Fibroblast of skin of right biceps (primary cell): Measurements from ENCODE around the gene PCDHGC3.

Source experiments
- DNase-seq: peaks from one replicate; pipeline ENCODE4 v3.0.0-alpha.2; 2013

The PCDHGC3 gene

GRCh38 chr5:141508798-141509611, 33.2 kb downstream of the PCDHGC3 start:
- peak; percentile 98 for DNase-seq

- DNase-seq: no peak
These were observed 34.4 kb downstream of the PCDHGC3 start for GRCh38 chr5:141510160-141510559.

DNA sequence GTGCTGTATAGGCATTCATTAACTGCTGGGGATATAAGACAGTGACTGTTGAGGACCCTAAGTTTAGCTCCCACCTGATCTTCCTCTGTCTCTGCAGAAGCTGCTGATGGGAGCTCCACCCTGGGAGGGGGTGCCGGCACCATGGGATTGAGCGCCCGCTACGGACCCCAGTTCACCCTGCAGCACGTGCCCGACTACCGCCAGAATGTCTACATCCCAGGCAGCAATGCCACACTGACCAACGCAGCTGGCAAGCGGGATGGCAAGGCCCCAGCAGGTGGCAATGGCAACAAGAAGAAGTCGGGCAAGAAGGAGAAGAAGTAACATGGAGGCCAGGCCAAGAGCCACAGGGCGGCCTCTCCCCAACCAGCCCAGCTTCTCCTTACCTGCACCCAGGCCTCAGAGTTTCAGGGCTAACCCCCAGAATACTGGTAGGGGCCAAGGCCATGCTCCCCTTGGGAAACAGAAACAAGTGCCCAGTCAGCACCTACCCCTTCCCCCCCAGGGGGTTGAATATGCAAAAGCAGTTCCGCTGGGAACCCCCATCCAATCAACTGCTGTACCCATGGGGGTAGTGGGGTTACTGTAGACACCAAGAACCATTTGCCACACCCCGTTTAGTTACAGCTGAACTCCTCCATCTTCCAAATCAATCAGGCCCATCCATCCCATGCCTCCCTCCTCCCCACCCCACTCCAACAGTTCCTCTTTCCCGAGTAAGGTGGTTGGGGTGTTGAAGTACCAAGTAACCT, 35.3 kb downstream of the PCDHGC3 start:
- DNase-seq: no peak

- DNase-seq: no peak
These were observed 36.1 kb downstream of the PCDHGC3 start for GRCh38 chr5:141511771-141512325.

DNA sequence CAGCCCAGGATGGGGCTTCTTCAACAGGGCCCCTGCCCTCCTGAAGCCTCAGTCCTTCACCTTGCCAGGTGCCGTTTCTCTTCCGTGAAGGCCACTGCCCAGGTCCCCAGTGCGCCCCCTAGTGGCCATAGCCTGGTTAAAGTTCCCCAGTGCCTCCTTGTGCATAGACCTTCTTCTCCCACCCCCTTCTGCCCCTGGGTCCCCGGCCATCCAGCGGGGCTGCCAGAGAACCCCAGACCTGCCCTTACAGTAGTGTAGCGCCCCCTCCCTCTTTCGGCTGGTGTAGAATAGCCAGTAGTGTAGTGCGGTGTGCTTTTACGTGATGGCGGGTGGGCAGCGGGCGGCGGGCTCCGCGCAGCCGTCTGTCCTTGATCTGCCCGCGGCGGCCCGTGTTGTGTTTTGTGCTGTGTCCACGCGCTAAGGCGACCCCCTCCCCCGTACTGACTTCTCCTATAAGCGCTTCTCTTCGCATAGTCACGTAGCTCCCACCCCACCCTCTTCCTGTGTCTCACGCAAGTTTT, 36.7 kb downstream of the PCDHGC3 start:
- DNase-seq: peak; percentile 74

DNA sequence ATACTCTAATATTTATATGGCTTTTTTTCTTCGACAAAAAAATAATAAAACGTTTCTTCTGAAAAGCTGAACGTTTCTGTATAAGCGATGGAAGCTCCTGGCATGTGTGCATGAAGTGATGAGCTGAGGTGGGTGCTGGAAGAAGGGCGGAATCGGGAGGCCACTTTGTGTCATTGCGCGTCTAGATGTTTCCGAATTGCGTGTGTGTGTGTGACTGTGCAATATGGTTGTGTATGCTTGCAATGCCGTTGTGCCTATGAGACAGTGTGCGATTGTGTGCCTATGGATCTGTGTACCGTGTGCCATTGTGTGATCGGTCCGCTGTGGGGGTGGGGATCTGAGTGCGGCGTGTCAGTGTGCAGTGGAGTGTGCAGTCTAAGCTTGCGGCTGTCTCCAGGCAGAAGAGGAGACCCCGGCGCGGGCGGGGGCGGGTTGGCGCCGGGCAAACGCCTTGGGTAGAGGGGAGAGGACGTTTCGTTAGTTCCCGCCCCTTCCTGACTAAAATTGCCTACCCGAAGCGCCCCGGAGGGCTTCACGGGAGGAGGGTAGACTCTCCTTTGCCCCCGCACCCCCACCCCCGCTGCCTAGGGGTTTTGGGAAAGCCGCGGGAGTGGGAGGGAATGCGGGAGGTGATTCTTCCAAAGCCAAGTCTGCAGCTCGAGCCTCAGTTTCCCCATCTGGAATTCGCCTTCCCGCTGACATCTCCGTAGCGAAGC, 37.3 kb downstream of the PCDHGC3 start:
- DNase-seq: peak; percentile 65

DNA sequence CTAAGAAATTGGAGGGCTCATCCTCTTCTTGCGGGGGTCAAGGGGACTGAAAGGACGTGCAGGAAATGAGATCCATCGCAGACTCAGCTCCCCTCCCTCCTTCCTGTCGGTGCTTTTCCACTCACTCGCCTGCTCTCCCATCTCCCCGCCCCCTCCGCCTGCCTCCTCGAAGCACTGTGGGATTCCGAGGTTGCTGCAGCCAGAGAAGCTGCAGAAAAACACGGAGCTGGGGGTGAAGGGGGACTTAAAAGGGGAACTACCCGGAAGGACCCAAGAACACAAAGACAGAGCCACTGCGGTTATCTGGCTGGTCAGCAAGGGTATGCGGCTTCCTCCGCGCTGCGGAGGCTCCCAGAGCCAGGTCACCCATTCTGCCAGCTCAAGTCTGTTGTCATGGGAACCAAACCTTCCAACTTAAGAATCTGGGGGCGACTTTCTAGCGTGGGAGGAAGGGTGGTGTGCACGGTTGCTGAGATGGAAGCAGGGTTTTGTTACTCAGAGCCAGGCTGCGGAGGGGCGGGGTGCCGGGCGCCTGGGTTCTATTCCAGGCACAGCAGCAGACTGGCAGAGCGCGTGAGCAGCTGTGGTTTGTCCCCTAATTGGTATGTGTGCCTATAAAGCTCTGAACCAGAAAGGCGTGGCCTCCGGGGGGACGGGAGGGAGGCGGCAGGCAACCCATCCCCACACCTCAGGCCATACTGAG, 38.0 kb downstream of the PCDHGC3 start:
- peak; percentile 89 for DNase-seq

- DNase-seq: peak; percentile 73
These were observed 38.8 kb downstream of the PCDHGC3 start for GRCh38 chr5:141514330-141515133.

DNA sequence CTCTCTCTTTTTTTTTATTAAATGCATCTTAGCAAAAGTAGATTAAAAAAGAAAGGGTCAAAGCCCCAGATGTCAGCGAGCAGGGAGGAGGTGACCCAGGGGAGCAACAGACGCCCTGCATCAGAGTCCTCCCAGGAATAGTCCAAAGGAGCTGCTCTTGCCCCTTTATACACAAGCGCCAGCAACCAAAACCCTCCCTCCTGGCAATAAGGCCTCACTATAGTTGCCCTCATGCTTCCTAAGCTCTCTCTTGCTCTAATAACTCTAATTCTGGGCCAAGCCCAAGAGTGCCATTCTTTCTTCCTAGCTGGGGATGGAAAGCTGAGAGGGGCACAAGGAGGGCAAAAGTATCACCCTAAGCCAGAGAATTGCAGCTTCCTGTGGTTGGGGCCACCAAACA, 39.4 kb downstream of the PCDHGC3 start:
- DNase-seq: no peak

- no peak for DNase-seq
These were observed 40.3 kb downstream of the PCDHGC3 start for GRCh38 chr5:141515946-141516671.

DNA sequence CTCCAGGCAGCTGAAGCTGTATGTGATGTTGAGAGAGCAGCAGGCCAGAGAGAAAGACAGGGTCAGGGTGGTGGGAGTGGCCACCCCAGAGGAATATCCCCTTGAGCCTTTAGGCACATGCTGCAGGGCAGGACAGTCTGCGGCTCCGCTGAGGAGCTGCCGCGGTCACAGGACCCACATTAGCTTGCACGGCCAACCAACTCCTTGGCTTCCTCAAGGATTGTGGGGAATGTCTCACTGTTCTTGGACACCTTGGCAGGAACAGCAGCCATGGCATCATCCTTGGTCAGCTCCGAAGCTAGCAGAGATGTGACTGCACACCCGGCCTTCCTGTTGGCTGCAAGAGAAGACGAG, 40.9 kb downstream of the PCDHGC3 start:
- no peak for DNase-seq

- DNase-seq: no peak
These were observed 41.5 kb downstream of the PCDHGC3 start for GRCh38 chr5:141517312-141517711.

GRCh38 chr5:141517880-141518617, 42.3 kb downstream of the PCDHGC3 start:
- peak; percentile 77 for DNase-seq

DNA sequence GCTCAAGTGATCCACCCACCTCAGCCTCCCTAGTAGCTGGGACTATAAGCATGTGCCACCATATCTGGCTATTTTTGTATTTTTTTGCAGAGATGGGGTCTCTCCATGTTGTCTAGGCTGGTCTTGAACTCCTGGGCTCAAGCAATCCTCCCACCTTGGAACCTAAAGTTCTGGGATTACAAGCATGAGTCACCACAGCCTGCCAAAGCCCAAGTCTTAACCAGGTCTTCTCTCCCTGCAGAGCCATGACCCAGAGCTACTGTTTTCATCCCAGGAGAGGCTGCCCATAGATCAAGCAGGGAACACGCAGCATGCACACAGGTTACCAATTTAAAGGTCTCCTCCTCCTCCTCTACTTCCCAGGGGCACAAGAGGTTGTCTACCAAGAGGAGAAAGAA, 42.9 kb downstream of the PCDHGC3 start:
- DNase-seq: peak; percentile 36

- no peak for DNase-seq
These were observed 44.1 kb downstream of the PCDHGC3 start for GRCh38 chr5:141519605-141520565.

GRCh38 chr5:141521244-141521781, 45.5 kb downstream of the PCDHGC3 start:
- peak; percentile 99 for DNase-seq

GRCh38 chr5:141522301-141522700, 46.5 kb downstream of the PCDHGC3 start:
- DNase-seq: no peak

DNA sequence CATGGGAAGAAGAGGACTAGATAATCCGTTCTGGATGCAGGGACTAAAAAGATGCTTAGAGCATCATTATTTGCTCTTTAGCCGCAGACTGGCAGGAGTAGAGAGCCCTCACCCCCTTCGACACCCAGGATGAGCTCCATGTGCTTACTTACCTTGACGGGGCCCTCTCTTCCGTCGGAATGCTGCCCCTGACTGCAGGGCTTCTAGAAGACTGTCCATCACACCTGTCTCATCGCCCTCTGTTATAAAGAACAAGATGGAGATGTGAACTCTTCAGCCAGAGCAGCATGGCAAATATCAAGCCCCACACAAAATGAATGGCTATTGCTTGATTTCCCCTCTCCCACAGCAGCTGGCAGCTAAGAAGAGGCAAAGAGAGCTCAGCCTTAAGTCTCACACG, 48.2 kb downstream of the PCDHGC3 start:
- DNase-seq: no peak
